Activated B cell treated with CpG ODN at 0.5 μM for 24 hours (primary cell): ENCODE data around the gene FYB2. TPM values are rescaled to one million over a fixed set of nuclear protein-coding genes. Genes with fewer than 3 reads are reported as not detected.

Experiments used
- ATAC-seq: fragments of 200-7000 bp; cut with Tn5 transposase; one replicate; pipeline ENCODE4 v1.10.0; 2021; ENCODE audit warnings: low read depth, mild to moderate bottlenecking, moderate library complexity
- CTCF ChIA-PET: fragments of 350-600 bp; sonication (Branson Sonifier 250); formaldehyde crosslinking; loops from one replicate; lab custom pipeline; 2021; ENCODE audit warnings: antibody characterized with exemption; lab: Charles Lee
- POLR2A ChIA-PET: fragments of 350-600 bp; sonication (Branson Sonifier 250); formaldehyde crosslinking; loops from one replicate; lab custom pipeline; 2021; ENCODE audit warnings: antibody characterized with exemption; lab: Charles Lee
- DNase-seq: peaks from one replicate; pipeline ENCODE4 v3.0.0; 2022
- H3K27ac Mint-ChIP-seq: one replicate; pipeline ENCODE4 v1.8.0; 2020; ENCODE audit warnings: mixed read lengths
- H3K27me3 Mint-ChIP-seq: one replicate; pipeline ENCODE4 v1.8.0; 2021; ENCODE audit warnings: mixed read lengths
- H3K36me3 Mint-ChIP-seq: one replicate; pipeline ENCODE4 v1.8.0; 2021; ENCODE audit warnings: low read depth, mixed read lengths
- H3K4me1 Mint-ChIP-seq: one replicate; pipeline ENCODE4 v1.8.0; 2021; ENCODE audit warnings: mixed read lengths
- H3K4me3 Mint-ChIP-seq: one replicate; pipeline ENCODE4 v1.8.0; 2020; ENCODE audit warnings: mild to moderate bottlenecking, mixed read lengths
- H3K9me3 Mint-ChIP-seq: one replicate; pipeline ENCODE4 v1.8.0; 2020; ENCODE audit warnings: mixed read lengths
- CTCF ChIP-seq: fragments of 200-600 bp; IDR thresholded peaks from one replicate; pipeline ENCODE4 v1.8.0; 2022; ENCODE audit warnings: antibody characterized with exemption, mild to moderate bottlenecking
- intact Hi-C: fragments of 100-400 bp; cut with micrococcal nuclease; formaldehyde crosslinking; loops from one replicate; pipeline ENCODE4 v1.15.1; 2024
- total RNA-seq: library from RNA; stranded (reverse); gene quantifications from 2 replicates; pipeline ENCODE4 v1.2.3, GENCODE V29; 2022

FYB2 gene
- total RNA-seq, 1 donor from 2014 or later, result not detected

- TF ChIP-seq CTCF, result no peak
- Mint-ChIP-seq H3K36me3 (no peaks in the 10 kb centered on the region), H3K9me3 (no peaks in the 10 kb centered on the region), H3K27ac (no peak overlapping the region), H3K4me1 (peaks cover 11% of the 10 kb centered on the region), H3K27me3 (peaks cover 17% of the 10 kb centered on the region), H3K4me3 (no peak overlapping the region)
- ChIA-PET CTCF (no interaction called here), POLR2A (no interaction called here)
- ATAC-seq (no peak), DNase-seq (no peak)
- intact Hi-C loops, result no loop called here
These were observed 47.5 kb downstream of the FYB2 start for GRCh38 chr1:56771717-56772116.

GRCh38 chr1:56758794-56759193 lies 60.4 kb downstream of the FYB2 start:
- Mint-ChIP-seq H3K27me3 (peaks cover 16% of the 10 kb centered on the region), H3K9me3 (no peaks in the 10 kb centered on the region), H3K4me3 (no peak overlapping the region), H3K4me1 (peaks cover 10% of the 10 kb centered on the region), H3K27ac (no peak overlapping the region), H3K36me3 (no peaks in the 10 kb centered on the region)
- intact Hi-C loops, result no loop called here
- TF ChIP-seq CTCF, result no peak
- no peak for DNase-seq
- no peak for ATAC-seq
- ChIA-PET CTCF (no interaction called here), POLR2A (no interaction called here)

- peaks cover 16% of the 10 kb centered on the region for H3K27me3 Mint-ChIP-seq
- CTCF ChIA-PET, result no interaction called here
- ATAC-seq (no peak), DNase-seq (no peak)
- H3K9me3 Mint-ChIP-seq, result no peaks in the 10 kb centered on the region
- peaks cover 10% of the 10 kb centered on the region for H3K4me1 Mint-ChIP-seq
- POLR2A ChIA-PET, result no interaction called here
- no peak overlapping the region for H3K27ac Mint-ChIP-seq
- no peak overlapping the region for H3K4me3 Mint-ChIP-seq
- no peak for TF ChIP-seq CTCF
- no peaks in the 10 kb centered on the region for H3K36me3 Mint-ChIP-seq
- intact Hi-C loops, result no loop called here
These were observed 61.1 kb downstream of the FYB2 start for GRCh38 chr1:56758135-56758534.

GRCh38 chr1:56755911-56756310 lies 63.3 kb downstream of the FYB2 start:
- no peak for DNase-seq
- H3K36me3 Mint-ChIP-seq, result no peaks in the 10 kb centered on the region
- intact Hi-C loops, result no loop called here
- peaks cover 18% of the 10 kb centered on the region for H3K27me3 Mint-ChIP-seq
- CTCF ChIA-PET, result no interaction called here
- peaks cover 10% of the 10 kb centered on the region for H3K4me1 Mint-ChIP-seq
- H3K4me3 Mint-ChIP-seq, result no peak overlapping the region
- no peak overlapping the region for H3K27ac Mint-ChIP-seq
- POLR2A ChIA-PET, result no interaction called here
- ATAC-seq, result no peak
- TF ChIP-seq CTCF, result no peak
- no peaks in the 10 kb centered on the region for H3K9me3 Mint-ChIP-seq

GRCh38 chr1:56754708-56755479 lies 64.3 kb downstream of the FYB2 start:
- Mint-ChIP-seq H3K27ac (no peak overlapping the region), H3K27me3 (peaks cover 18% of the 10 kb centered on the region), H3K9me3 (no peaks in the 10 kb centered on the region), H3K4me3 (no peak overlapping the region), H3K36me3 (no peaks in the 10 kb centered on the region), H3K4me1 (peaks cover 10% of the 10 kb centered on the region)
- POLR2A ChIA-PET, result no interaction called here
- TF ChIP-seq CTCF, result no peak
- intact Hi-C loops, result no loop called here
- no peak for DNase-seq
- no peak for ATAC-seq
- CTCF ChIA-PET, result no interaction called here
